Neural progenitor cell (in vitro differentiated cells): ENCODE measurements around the gene HRC. TPM values are rescaled to one million over a fixed set of nuclear protein-coding genes. Genes with fewer than 3 reads are reported as not detected.

Experiments used
- DNase-seq: peaks from one replicate; pipeline ENCODE4 v3.0.0-alpha.2; 2016; ENCODE audit warnings: low spot score
- H2AFZ ChIP-seq: fragments of 200-600 bp; sonication (generic); replicated peaks from 2 replicates; pipeline ENCODE4 v1.6.1; 2016; ENCODE audit warnings: antibody characterized with exemption
- H3F3A ChIP-seq: fragments of 200-600 bp; sonication (generic); 2 replicates; pipeline ENCODE4 v1.6.1; 2016; ENCODE audit warnings: antibody characterized with exemption, low read depth
- H3K27ac ChIP-seq: fragments of 200-600 bp; sonication (generic); 2 replicates; pipeline ENCODE4 v1.5.1; 2016; ENCODE audit warnings: mild to moderate bottlenecking
- H3K27me3 ChIP-seq: fragments of 200-600 bp; sonication (generic); 2 replicates; pipeline ENCODE4 v1.6.1; 2016; ENCODE audit warnings: mild to moderate bottlenecking, moderate library complexity
- H3K36me3 ChIP-seq: fragments of 200-600 bp; sonication (generic); 2 replicates; pipeline ENCODE4 v1.5.1; 2016
- H3K4me1 ChIP-seq: fragments of 200-600 bp; sonication (generic); 2 replicates; pipeline ENCODE4 v1.6.1; 2016; ENCODE audit warnings: mixed run types
- H3K4me2 ChIP-seq: fragments of 200-600 bp; sonication (generic); 2 replicates; pipeline ENCODE4 v1.6.1; 2016
- H3K4me3 ChIP-seq: fragments of 200-600 bp; sonication (generic); 2 replicates; pipeline ENCODE4 v1.5.1; 2016
- H3K79me2 ChIP-seq: fragments of 200-600 bp; sonication (generic); 2 replicates; pipeline ENCODE4 v1.6.1; 2016; ENCODE audit warnings: low read depth
- H3K9ac ChIP-seq: fragments of 200-600 bp; sonication (generic); 2 replicates; pipeline ENCODE4 v1.6.1; 2016
- H3K9me3 ChIP-seq: fragments of 200-600 bp; sonication (generic); 2 replicates; pipeline ENCODE4 v1.5.1; 2016; ENCODE audit warnings: low read depth
- H4K20me1 ChIP-seq: fragments of 200-600 bp; sonication (generic); 2 replicates; pipeline ENCODE4 v1.6.1; 2016; ENCODE audit warnings: low read depth
- H3K27ac Mint-ChIP-seq: 3 replicates; pipeline ENCODE4 v1.8.0; 2021; ENCODE audit warnings: mixed read lengths
- H3K27me3 Mint-ChIP-seq: 2 replicates; pipeline ENCODE4 v1.8.0; 2022; ENCODE audit warnings: low read depth, mild to moderate bottlenecking, inconsistent platforms, moderate library complexity, mixed read lengths; ENCODE audit not compliant: insufficient read depth
- H3K36me3 Mint-ChIP-seq: 3 replicates; pipeline ENCODE4 v1.8.0; 2021; ENCODE audit warnings: mixed read lengths
- H3K4me1 Mint-ChIP-seq: 3 replicates; pipeline ENCODE4 v1.8.0; 2021; ENCODE audit warnings: mixed read lengths
- H3K4me3 Mint-ChIP-seq: 3 replicates; pipeline ENCODE4 v1.8.0; 2021; ENCODE audit warnings: mild to moderate bottlenecking, moderate library complexity, mixed read lengths
- H3K9me3 Mint-ChIP-seq: 3 replicates; pipeline ENCODE4 v1.8.0; 2020; ENCODE audit warnings: mixed read lengths
- CTCF ChIP-seq: fragments of 200-600 bp; sonication (generic); IDR thresholded peaks from 2 replicates; pipeline ENCODE4 v1.5.1; 2017; ENCODE audit warnings: antibody characterized with exemption, mild to moderate bottlenecking
- EZH2 ChIP-seq: fragments of 200-600 bp; sonication (generic); IDR thresholded peaks from 2 replicates; pipeline ENCODE4 v1.6.1; 2017; ENCODE audit warnings: antibody characterized with exemption, mild to moderate bottlenecking, moderate library complexity
- EZH2phosphoT487 ChIP-seq: fragments of 200-600 bp; sonication (generic); IDR thresholded peaks from 2 replicates; pipeline ENCODE4 v1.6.1; 2017; ENCODE audit warnings: antibody characterized with exemption
- total RNA-seq: library from RNA; depleted of rRNA; stranded (reverse); fragments of >200 nt; gene quantifications from 2 replicates; pipeline ENCODE4 v1.2.3, GENCODE V29; 2015; ENCODE audit warnings: low replicate concordance

The HRC gene, protein sequence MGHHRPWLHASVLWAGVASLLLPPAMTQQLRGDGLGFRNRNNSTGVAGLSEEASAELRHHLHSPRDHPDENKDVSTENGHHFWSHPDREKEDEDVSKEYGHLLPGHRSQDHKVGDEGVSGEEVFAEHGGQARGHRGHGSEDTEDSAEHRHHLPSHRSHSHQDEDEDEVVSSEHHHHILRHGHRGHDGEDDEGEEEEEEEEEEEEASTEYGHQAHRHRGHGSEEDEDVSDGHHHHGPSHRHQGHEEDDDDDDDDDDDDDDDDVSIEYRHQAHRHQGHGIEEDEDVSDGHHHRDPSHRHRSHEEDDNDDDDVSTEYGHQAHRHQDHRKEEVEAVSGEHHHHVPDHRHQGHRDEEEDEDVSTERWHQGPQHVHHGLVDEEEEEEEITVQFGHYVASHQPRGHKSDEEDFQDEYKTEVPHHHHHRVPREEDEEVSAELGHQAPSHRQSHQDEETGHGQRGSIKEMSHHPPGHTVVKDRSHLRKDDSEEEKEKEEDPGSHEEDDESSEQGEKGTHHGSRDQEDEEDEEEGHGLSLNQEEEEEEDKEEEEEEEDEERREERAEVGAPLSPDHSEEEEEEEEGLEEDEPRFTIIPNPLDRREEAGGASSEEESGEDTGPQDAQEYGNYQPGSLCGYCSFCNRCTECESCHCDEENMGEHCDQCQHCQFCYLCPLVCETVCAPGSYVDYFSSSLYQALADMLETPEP
- 0.31 TPM in 1 of 2 replicates, not detected in the other for total RNA-seq

GRCh38 chr19:49155005-49155819 lies at the start of gene HRC:
TSS of gene HRC (minus strand) at chr19:49155396. CDS start at chr19:49155237, 159 bp downstream.
- H4K20me1 ChIP-seq: peaks cover 4% of the 10 kb centered on the region
- Mint-ChIP-seq H3K27me3 (peaks cover 10% of the 10 kb centered on the region), H3K36me3 (peaks cover 6% of the 10 kb centered on the region), H3K4me3 (peak within 1 kb of the TSS; percentile 59), H3K27ac (peak within 1 kb of the TSS; percentile 72), H3K4me1 (peaks cover 31% of the 10 kb centered on the region), H3K9me3 (no peaks in the 10 kb centered on the region)
- H3K4me1 ChIP-seq: peaks cover 8% of the 10 kb centered on the region
- H3K36me3 ChIP-seq: no peaks in the 10 kb centered on the region
- H3K4me2 ChIP-seq: peak within 1 kb of the TSS; percentile 27
- H2AFZ ChIP-seq: no peak within 1 kb of the TSS
- TF ChIP-seq EZH2phosphoT487: no peak
- TF ChIP-seq EZH2: no peak
- TF ChIP-seq CTCF: no peak
- no peak within 1 kb of the TSS for H3K27ac ChIP-seq
- peaks cover 51% of the 10 kb centered on the region for H3K27me3 ChIP-seq
- no peak within 1 kb of the TSS for H3K9ac ChIP-seq
- no peak for DNase-seq
- H3K79me2 ChIP-seq: no peaks in the 10 kb centered on the region
- no peak within 1 kb of the TSS for H3K4me3 ChIP-seq
- H3K9me3 ChIP-seq: no peaks in the 10 kb centered on the region
- H3F3A ChIP-seq: peaks cover 24% of the 10 kb centered on the region

DNA sequence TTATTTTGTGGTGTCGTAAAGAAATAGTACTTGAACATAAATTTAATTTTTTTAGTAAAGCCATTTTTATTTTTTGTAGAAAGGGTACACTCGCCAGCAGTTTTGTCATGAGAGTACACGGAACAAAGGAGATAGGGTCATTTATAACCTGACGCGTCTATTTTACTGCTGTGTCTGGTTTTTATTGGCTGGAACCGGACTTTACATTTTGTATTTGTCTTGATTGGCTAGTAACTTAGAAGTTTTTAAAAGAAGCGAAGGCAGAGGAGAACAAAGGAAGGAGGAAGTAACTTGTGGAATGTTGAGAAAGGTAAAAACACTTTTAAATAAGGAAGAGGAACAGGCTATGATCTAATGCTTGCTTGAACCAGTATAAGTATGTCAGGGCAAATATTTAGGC lies 45.8 kb upstream of the HRC start:
- no peaks in the 10 kb centered on the region for H3K9me3 Mint-ChIP-seq

More for the DNA sequence above, 45.8 kb upstream of the HRC start:
- H3K36me3 ChIP-seq: no peaks in the 10 kb centered on the region
- Mint-ChIP-seq H3K27me3 (peaks cover 2% of the 10 kb centered on the region), H3K27ac (no peak overlapping the region), H3K4me3 (no peak overlapping the region), H3K36me3 (peaks cover 12% of the 10 kb centered on the region), H3K4me1 (no peaks in the 10 kb centered on the region)
- no peaks in the 10 kb centered on the region for H3K4me1 ChIP-seq
- peaks cover 8% of the 10 kb centered on the region for H3F3A ChIP-seq
- no peak overlapping the region for H2AFZ ChIP-seq
- H3K27me3 ChIP-seq: no peaks in the 10 kb centered on the region
- no peak overlapping the region for H3K27ac ChIP-seq
- no peak overlapping the region for H3K4me2 ChIP-seq
- no peaks in the 10 kb centered on the region for H4K20me1 ChIP-seq
- H3K79me2 ChIP-seq: no peaks in the 10 kb centered on the region
- H3K9ac ChIP-seq: no peak overlapping the region
- no peak overlapping the region for H3K4me3 ChIP-seq
- no peaks in the 10 kb centered on the region for H3K9me3 ChIP-seq
- no peak for TF ChIP-seq EZH2
- TF ChIP-seq EZH2phosphoT487: no peak
- TF ChIP-seq CTCF: no peak
- no peak for DNase-seq
